Peyer's patch (tissue), 4 donors: ENCODE data around the gene WARS2.

Experiments
- POLR2A ChIP-seq, 2 donors: fragments of 450-650 bp; IDR thresholded peaks; one replicate each; pipeline ENCODE4 v1.5.1; 2017; ENCODE audit warnings: antibody characterized with exemption in 2 of 2, mild to moderate bottlenecking in 2 of 2, moderate library complexity in 2 of 2
- TF ChIP-seq, protein P1 (sequence below), 6 experiments: fragments of 450-650 bp in 4 of 6; fragments of 200-600 bp in 2 of 6; sonication (generic) in 1 of 6; IDR thresholded peaks; one replicate each; pipeline ENCODE4 v1.5.1; 2017 to 2019; ENCODE audit warnings: antibody characterized with exemption in 6 of 6, mild to moderate bottlenecking in 3 of 6, moderate library complexity in 1 of 6

DNA sequence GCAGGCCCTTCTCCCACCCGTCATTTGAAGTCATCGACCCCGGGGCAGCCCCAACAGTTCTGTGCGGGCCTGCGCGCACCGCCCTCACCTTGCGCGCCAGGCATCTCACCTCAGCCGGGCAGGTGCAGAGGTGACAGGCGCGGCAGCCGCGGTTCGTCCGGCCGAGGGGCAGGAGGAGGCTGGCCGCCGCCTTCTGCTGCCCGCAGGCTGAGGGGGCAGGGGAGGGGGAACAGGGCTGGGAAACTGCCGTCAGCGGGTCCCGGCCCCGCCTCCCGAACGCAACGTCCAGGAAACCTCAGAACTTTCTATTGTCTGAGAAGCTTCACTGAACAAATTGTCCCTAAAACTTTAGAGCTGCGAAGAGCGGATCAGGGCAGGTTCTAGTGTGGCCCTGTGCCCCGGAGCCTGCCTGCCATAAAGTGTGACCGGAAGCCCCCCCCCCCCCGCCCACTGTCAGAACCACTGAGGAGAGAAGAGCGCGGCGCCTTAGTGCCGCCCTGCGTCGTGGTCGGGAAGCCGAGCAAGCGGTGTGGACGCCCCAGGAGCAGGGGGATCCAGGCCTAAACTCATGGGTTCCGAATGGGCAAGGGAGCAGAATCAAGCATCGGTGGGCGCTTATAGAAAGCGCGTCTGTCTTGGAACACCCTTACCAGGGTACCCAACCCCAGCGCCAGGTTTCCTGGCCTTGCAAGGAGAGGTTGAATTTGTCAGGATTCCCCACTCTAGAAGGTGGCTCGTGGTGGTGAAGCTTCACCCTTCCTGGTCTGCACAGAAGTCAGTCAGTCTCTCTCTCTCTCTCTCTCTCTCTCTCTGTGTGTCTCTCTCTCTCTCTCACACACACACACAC is 139.0 kb downstream of the WARS2 start:
- TF ChIP-seq, protein P1, sequence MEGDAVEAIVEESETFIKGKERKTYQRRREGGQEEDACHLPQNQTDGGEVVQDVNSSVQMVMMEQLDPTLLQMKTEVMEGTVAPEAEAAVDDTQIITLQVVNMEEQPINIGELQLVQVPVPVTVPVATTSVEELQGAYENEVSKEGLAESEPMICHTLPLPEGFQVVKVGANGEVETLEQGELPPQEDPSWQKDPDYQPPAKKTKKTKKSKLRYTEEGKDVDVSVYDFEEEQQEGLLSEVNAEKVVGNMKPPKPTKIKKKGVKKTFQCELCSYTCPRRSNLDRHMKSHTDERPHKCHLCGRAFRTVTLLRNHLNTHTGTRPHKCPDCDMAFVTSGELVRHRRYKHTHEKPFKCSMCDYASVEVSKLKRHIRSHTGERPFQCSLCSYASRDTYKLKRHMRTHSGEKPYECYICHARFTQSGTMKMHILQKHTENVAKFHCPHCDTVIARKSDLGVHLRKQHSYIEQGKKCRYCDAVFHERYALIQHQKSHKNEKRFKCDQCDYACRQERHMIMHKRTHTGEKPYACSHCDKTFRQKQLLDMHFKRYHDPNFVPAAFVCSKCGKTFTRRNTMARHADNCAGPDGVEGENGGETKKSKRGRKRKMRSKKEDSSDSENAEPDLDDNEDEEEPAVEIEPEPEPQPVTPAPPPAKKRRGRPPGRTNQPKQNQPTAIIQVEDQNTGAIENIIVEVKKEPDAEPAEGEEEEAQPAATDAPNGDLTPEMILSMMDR (IDR thresholded peaks at IDR 0.05) = no peak
- TF ChIP-seq POLR2A (IDR thresholded peaks at IDR 0.05) = no peak
